Liver (tissue), 9 donors: ENCODE results near the gene ROR1. TPM values are rescaled to one million over a fixed set of nuclear protein-coding genes. Genes with fewer than 3 reads are reported as not detected.

ENCODE experiments used
- DNase-seq: peaks from one replicate; pipeline ENCODE4 v3.0.0-alpha.2; 2017; ENCODE audit warnings: low spot score
- H3K27ac ChIP-seq, 2 donors: one replicate each; pipeline ENCODE4 v1.7.0; 2013; ENCODE audit warnings: inconsistent platforms in 2 of 2, low read length in 2 of 2, control low read depth in 1 of 2, low read depth in 1 of 2, mild to moderate bottlenecking in 1 of 2
- H3K27me3 ChIP-seq, 4 donors: one replicate each; pipeline versions ENCODE4 v1.6.1 to v1.7.0; 2013; ENCODE audit warnings: low read length in 3 of 4, inconsistent platforms in 1 of 4, mild to moderate bottlenecking in 1 of 4, moderate library complexity in 1 of 4; ENCODE audit not compliant: control insufficient read depth in 4 of 4, insufficient read depth in 4 of 4
- H3K36me3 ChIP-seq, 4 donors: one replicate each; pipeline versions ENCODE4 v1.6.1 to v1.7.0; 2013; ENCODE audit warnings: low read length in 3 of 4, mild to moderate bottlenecking in 3 of 4, low read depth in 1 of 4, moderate library complexity in 1 of 4; ENCODE audit not compliant: control insufficient read depth in 4 of 4, insufficient read depth in 3 of 4
- H3K4me1 ChIP-seq, 4 donors: one replicate each; pipeline versions ENCODE4 v1.6.1 to v1.7.0; 2013; ENCODE audit warnings: low read length in 3 of 4, mild to moderate bottlenecking in 3 of 4, moderate library complexity in 1 of 4; ENCODE audit not compliant: control insufficient read depth in 4 of 4, insufficient read depth in 4 of 4
- H3K4me3 ChIP-seq, 3 donors: one replicate each; pipeline versions ENCODE4 v1.6.1 to v1.7.0; 2013; ENCODE audit warnings: low read length in 3 of 3, control low read depth in 1 of 3, low read depth in 1 of 3, mild to moderate bottlenecking in 1 of 3
- H3K9ac ChIP-seq, 2 donors: one replicate each; pipeline ENCODE4 v1.7.0; 2013; ENCODE audit warnings: low read length in 2 of 2, mild to moderate bottlenecking in 2 of 2, moderate library complexity in 2 of 2, control low read depth in 1 of 2, low read depth in 1 of 2
- H3K9me3 ChIP-seq, 4 donors: one replicate each; pipeline versions ENCODE4 v1.6.1 to v1.7.0; 2013; ENCODE audit warnings: low read length in 3 of 4; ENCODE audit not compliant: control insufficient read depth in 4 of 4
- EGR1 ChIP-seq, 2 donors: IDR thresholded peaks; 2 replicates each; pipeline ENCODE4 v1.6.1; 2016 to 2018; ENCODE audit warnings: antibody characterized with exemption in 2 of 2, low read depth in 2 of 2
- FOXA1 ChIP-seq: IDR thresholded peaks from 2 replicates; pipeline ENCODE4 v1.6.1; 2016; ENCODE audit warnings: antibody characterized with exemption
- FOXA2 ChIP-seq: IDR thresholded peaks from 2 replicates; pipeline ENCODE4 v1.6.1; 2016; ENCODE audit warnings: antibody characterized with exemption
- GABPA ChIP-seq, 2 donors: IDR thresholded peaks in 1 of 2; conservative IDR thresholded peaks in 1 of 2; 2 replicates each; pipeline ENCODE4 v1.6.1; 2016; ENCODE audit warnings: antibody characterized with exemption in 2 of 2, mild to moderate bottlenecking in 1 of 2, moderate library complexity in 1 of 2
- HNF4A ChIP-seq, 2 donors: conservative IDR thresholded peaks; 2 replicates each; pipeline ENCODE4 v1.6.1; 2016; ENCODE audit warnings: antibody characterized with exemption in 2 of 2, mild to moderate bottlenecking in 2 of 2
- HNF4G ChIP-seq: IDR thresholded peaks from 2 replicates; pipeline ENCODE4 v1.6.1; 2016; ENCODE audit warnings: antibody characterized with exemption
- JUND ChIP-seq, 2 donors: IDR thresholded peaks; 2 replicates each; pipeline ENCODE4 v1.6.1; 2016; ENCODE audit warnings: antibody characterized with exemption in 2 of 2
- MAX ChIP-seq: IDR thresholded peaks from 2 replicates; pipeline ENCODE4 v1.6.1; 2016; ENCODE audit warnings: antibody characterized with exemption
- NR2F2 ChIP-seq: IDR thresholded peaks from 2 replicates; pipeline ENCODE4 v1.6.1; 2016; ENCODE audit warnings: antibody characterized with exemption
- RAD21 ChIP-seq, 2 donors: IDR thresholded peaks; 2 replicates each; pipeline ENCODE4 v1.6.1; 2016; ENCODE audit warnings: antibody characterized with exemption in 2 of 2, mild to moderate bottlenecking in 2 of 2
- REST ChIP-seq: IDR thresholded peaks from 2 replicates; pipeline ENCODE4 v1.6.1; 2016; ENCODE audit warnings: antibody characterized with exemption, mild to moderate bottlenecking
- RXRA ChIP-seq, 2 donors: IDR thresholded peaks; 2 replicates each; pipeline ENCODE4 v1.6.1; 2017 to 2018; ENCODE audit warnings: antibody characterized with exemption in 2 of 2, mild to moderate bottlenecking in 1 of 2
- SP1 ChIP-seq: IDR thresholded peaks from 2 replicates; pipeline ENCODE4 v1.6.1; 2018; ENCODE audit warnings: antibody characterized with exemption, mild to moderate bottlenecking
- TAF1 ChIP-seq: conservative IDR thresholded peaks from 2 replicates; pipeline ENCODE4 v1.6.1; 2016; ENCODE audit warnings: antibody characterized with exemption, mild to moderate bottlenecking
- YY1 ChIP-seq: IDR thresholded peaks from 2 replicates; pipeline ENCODE4 v1.6.1; 2016; ENCODE audit warnings: antibody characterized with exemption, mild to moderate bottlenecking
- ZBTB33 ChIP-seq: IDR thresholded peaks from 2 replicates; pipeline ENCODE4 v1.6.1; 2016; ENCODE audit warnings: antibody characterized with exemption
- WGBS: extraction: QIAGEN DNeasy Blood & Tissue Kit; methylation state at CpG from one replicate; pipeline ENCODE4 v1.1.7; 2013; 5-methylcytosine and 5-hydroxymethylcytosine counted together
- polyA plus RNA-seq, 2 donors: library from polyadenylated mRNA; stranded (reverse) in 1 of 2; unstranded in 1 of 2; fragments of 200-250 nt in 1 of 2; fragments of >200 nt in 1 of 2; fragmentation: Nextera tagmentation in 1 of 2; extraction: Ambion mirVana in 1 of 2; gene quantifications; one replicate each; pipeline versions ENCODE4 v1.2.1 to v1.2.3, GENCODE V29; 2013 to 2015
- total RNA-seq, 2 donors: library from RNA; depleted of rRNA; stranded (reverse); fragments of >200 nt; gene quantifications; one replicate each; pipeline ENCODE4 v1.2.3, GENCODE V29; 2014
- TF ChIP-seq, protein P1 (sequence below): IDR thresholded peaks from 2 replicates; pipeline ENCODE4 v1.6.1; 2016; ENCODE audit warnings: antibody characterized with exemption
- TF ChIP-seq, protein P2 (sequence below): fragments of 150-350 bp; IDR thresholded peaks from 2 replicates; pipeline ENCODE4 v1.5.1; 2017; ENCODE audit warnings: improper control_type of control experiment, low read depth, low read length; ENCODE audit not compliant: missing input control
- donor health status: healthy.
- donor health status: healthy.
- donor health status: healthy.
- donor health status: healthy.
- donor health status: healthy.

Gene ROR1
- total and polyA plus RNA-seq, 4 donors: 0.15 to 0.98 (median 0.37) TPM

- no peaks in the 10 kb centered on the region for H3K4me1 ChIP-seq
- H3K27ac ChIP-seq: no peak overlapping the region
- H3K9me3 ChIP-seq: no peaks in the 10 kb centered on the region
- no peaks in the 10 kb centered on the region for H3K27me3 ChIP-seq
- H3K36me3 ChIP-seq: no peaks in the 10 kb centered on the region
- no peak overlapping the region for H3K4me3 ChIP-seq
- TF ChIP-seq MAX: no peak
- no peak for TF ChIP-seq SP1
- TF ChIP-seq TAF1: no peak
- TF ChIP-seq RXRA (IDR thresholded peaks at IDR 0.05): no peak
- TF ChIP-seq, protein P1, sequence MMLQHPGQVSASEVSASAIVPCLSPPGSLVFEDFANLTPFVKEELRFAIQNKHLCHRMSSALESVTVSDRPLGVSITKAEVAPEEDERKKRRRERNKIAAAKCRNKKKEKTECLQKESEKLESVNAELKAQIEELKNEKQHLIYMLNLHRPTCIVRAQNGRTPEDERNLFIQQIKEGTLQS: no peak
- no peak for TF ChIP-seq HNF4G
- TF ChIP-seq REST: no peak
- no peak for TF ChIP-seq EGR1 (IDR thresholded peaks at IDR 0.05; ENCODE audit: low read depth in 2 of 2)
- TF ChIP-seq JUND (IDR thresholded peaks at IDR 0.05): no peak
- no peak for TF ChIP-seq YY1
- TF ChIP-seq RAD21 (IDR thresholded peaks at IDR 0.05): no peak
- TF ChIP-seq GABPA (IDR thresholded peaks at IDR 0.05 in 1 of 2, conservative IDR thresholded peaks at IDR 0.05 in 1 of 2): no peak
- no peak for TF ChIP-seq FOXA1
- 93% methylated on average over 2 of the region's 2 CpGs for WGBS
- no peak for DNase-seq
- no peak overlapping the region for H3K9ac ChIP-seq
Observed at GRCh38 chr1:63923302-63923701, 149.5 kb downstream of the ROR1 start.

DNA sequence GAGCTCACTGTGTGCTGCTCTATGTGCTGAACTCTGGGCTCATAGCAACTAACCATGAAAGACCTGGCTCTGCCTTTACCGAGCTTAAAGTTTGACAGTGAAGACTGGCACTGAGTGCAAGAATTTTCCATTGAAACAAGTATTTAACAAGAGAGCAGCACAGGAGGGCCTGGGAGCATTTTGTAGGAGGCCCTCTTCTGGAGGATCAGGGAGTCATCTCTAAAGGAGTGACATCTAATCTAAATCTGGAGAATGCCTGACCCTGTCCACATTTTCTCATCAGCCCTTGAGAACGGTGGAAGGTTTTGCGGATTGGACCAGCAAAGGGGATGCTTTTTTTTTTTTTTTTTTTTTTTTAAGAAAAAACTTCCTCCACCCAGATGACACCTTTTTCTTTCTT is 150.8 kb downstream of the ROR1 start:
- over 99% methylated on average over 3 of the region's 3 CpGs for WGBS
- Histone ChIP-seq H3K4me1 (no peaks in the 10 kb centered on the region), H3K27me3 (no peaks in the 10 kb centered on the region), H3K36me3 (no peaks in the 10 kb centered on the region), H3K9ac (no peak overlapping the region), H3K27ac (no peak overlapping the region), H3K4me3 (no peak overlapping the region), H3K9me3 (no peaks in the 10 kb centered on the region)
- DNase-seq: no peak
- TF ChIP-seq NR2F2 (no peak), FOXA2 (no peak), HNF4A (conservative IDR thresholded peaks at IDR 0.05) (no peak), YY1 (no peak), SP1 (no peak), HNF4G (no peak), ZBTB33 (no peak), RXRA (IDR thresholded peaks at IDR 0.05) (no peak), MAX (no peak), REST (no peak), TAF1 (no peak), RAD21 (IDR thresholded peaks at IDR 0.05) (no peak), EGR1 (IDR thresholded peaks at IDR 0.05; ENCODE audit: low read depth in 2 of 2) (no peak), JUND (IDR thresholded peaks at IDR 0.05) (no peak), GABPA (IDR thresholded peaks at IDR 0.05 in 1 of 2, conservative IDR thresholded peaks at IDR 0.05 in 1 of 2) (no peak), FOXA1 (no peak)
- TF ChIP-seq, protein P2, sequence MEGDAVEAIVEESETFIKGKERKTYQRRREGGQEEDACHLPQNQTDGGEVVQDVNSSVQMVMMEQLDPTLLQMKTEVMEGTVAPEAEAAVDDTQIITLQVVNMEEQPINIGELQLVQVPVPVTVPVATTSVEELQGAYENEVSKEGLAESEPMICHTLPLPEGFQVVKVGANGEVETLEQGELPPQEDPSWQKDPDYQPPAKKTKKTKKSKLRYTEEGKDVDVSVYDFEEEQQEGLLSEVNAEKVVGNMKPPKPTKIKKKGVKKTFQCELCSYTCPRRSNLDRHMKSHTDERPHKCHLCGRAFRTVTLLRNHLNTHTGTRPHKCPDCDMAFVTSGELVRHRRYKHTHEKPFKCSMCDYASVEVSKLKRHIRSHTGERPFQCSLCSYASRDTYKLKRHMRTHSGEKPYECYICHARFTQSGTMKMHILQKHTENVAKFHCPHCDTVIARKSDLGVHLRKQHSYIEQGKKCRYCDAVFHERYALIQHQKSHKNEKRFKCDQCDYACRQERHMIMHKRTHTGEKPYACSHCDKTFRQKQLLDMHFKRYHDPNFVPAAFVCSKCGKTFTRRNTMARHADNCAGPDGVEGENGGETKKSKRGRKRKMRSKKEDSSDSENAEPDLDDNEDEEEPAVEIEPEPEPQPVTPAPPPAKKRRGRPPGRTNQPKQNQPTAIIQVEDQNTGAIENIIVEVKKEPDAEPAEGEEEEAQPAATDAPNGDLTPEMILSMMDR: no peak
- TF ChIP-seq, protein P1: no peak
